H1 (cell line): ENCODE results near the gene MIPOL1. TPM values are rescaled to one million over a fixed set of nuclear protein-coding genes. Genes with fewer than 3 reads are reported as not detected.

Experiments used
- CHD7 ChIP-seq: fragments of 300-600 bp; sonication (generic); IDR thresholded peaks from 2 replicates; pipeline ENCODE4 v1.7.1; 2012; ENCODE audit warnings: low read length, moderate library complexity, mild to moderate bottlenecking, inconsistent platforms; ENCODE audit not compliant: insufficient replicate concordance
- NRF1 ChIP-seq: IDR thresholded peaks from 2 replicates; pipeline ENCODE4 v1.6.1; 2011; ENCODE audit warnings: mild to moderate bottlenecking, low read depth, low read length, improper control_type of control experiment
- RBBP5 ChIP-seq: IDR thresholded peaks from 2 replicates; pipeline ENCODE4 v1.7.1; 2012; ENCODE audit warnings: low read depth, mild to moderate bottlenecking, inconsistent platforms, low read length, moderate library complexity, borderline replicate concordance
- RNF2 ChIP-seq: fragments of 200-900, 300-1000 bp; sonication (generic); IDR thresholded peaks from 2 replicates; pipeline ENCODE4 v1.7.1; 2016; ENCODE audit warnings: borderline replicate concordance, low read depth, mild to moderate bottlenecking, antibody characterized with exemption, low read length; ENCODE audit not compliant: poor library complexity, severe bottlenecking; ENCODE audit errors: missing control alignments
- TBP ChIP-seq: IDR thresholded peaks from 2 replicates; pipeline ENCODE4 v1.6.1; 2011; ENCODE audit warnings: low read depth, low read length, improper control_type of control experiment
- YY1 ChIP-seq: IDR thresholded peaks from 2 replicates; pipeline ENCODE4 v1.6.1; 2011; ENCODE audit warnings: low read depth, mild to moderate bottlenecking, low read length
- polyA plus RNA-seq, 7 experiments: library from polyadenylated mRNA; depleted of rRNA in 3 of 7; stranded (reverse) in 5 of 7; unstranded in 2 of 7; fragments of >200 nt in 5 of 7; fragments of 200-250 nt in 2 of 7; gene quantifications; 1 replicate in 5 of 7; 2 replicates in 1 of 7; 4 replicates in 1 of 7; pipeline versions ENCODE4 v1.2.1 to v1.2.3, GENCODE V29; 2011 to 2013; ENCODE audit warnings: missing spikeins in 2 of 7, mixed read lengths in 2 of 7
- total RNA-seq: library from RNA; stranded (reverse); fragmentation: NEBNext Ultra II Directional; extraction: Animal tissue kit (Norgen Biotek cat#: 25700); gene quantifications from 2 replicates; pipeline ENCODE4 v1.2.1, GENCODE V29; 2021

Gene MIPOL1
- total and polyA plus RNA-seq, 2 of the 8 experiments (the other 6 are each of a cell fraction or from before 2014, with no cell fraction given) = 2.8 to 23.9 TPM

GRCh38 chr14:37197421-37198272, at the start of gene MIPOL1 (continued):
- TF ChIP-seq RBBP5 (peak; percentile 88), NRF1 (peak; percentile 64), TBP (peak; percentile 24; the same call in 1 of the 2 replicates), YY1 (peak; percentile 4; the same call in 1 of the 2 replicates), CHD7 (no peak), RNF2 (no peak)
